B cell (primary cell): Measurements from ENCODE around the gene CLEC4E.

Source experiments
- EZH2 ChIP-seq: IDR thresholded peaks from 2 replicates; pipeline ENCODE4 v1.6.1; 2012; ENCODE audit warnings: borderline replicate concordance, low read depth, mild to moderate bottlenecking, moderate library complexity, low read length; ENCODE audit not compliant: insufficient read depth, poor library complexity, severe bottlenecking
- TF ChIP-seq, protein P1 (sequence below): fragments of 200-600 bp; IDR thresholded peaks from one replicate; pipeline ENCODE4 v1.8.0; 2022; ENCODE audit warnings: antibody characterized with exemption, mild to moderate bottlenecking

DNA sequence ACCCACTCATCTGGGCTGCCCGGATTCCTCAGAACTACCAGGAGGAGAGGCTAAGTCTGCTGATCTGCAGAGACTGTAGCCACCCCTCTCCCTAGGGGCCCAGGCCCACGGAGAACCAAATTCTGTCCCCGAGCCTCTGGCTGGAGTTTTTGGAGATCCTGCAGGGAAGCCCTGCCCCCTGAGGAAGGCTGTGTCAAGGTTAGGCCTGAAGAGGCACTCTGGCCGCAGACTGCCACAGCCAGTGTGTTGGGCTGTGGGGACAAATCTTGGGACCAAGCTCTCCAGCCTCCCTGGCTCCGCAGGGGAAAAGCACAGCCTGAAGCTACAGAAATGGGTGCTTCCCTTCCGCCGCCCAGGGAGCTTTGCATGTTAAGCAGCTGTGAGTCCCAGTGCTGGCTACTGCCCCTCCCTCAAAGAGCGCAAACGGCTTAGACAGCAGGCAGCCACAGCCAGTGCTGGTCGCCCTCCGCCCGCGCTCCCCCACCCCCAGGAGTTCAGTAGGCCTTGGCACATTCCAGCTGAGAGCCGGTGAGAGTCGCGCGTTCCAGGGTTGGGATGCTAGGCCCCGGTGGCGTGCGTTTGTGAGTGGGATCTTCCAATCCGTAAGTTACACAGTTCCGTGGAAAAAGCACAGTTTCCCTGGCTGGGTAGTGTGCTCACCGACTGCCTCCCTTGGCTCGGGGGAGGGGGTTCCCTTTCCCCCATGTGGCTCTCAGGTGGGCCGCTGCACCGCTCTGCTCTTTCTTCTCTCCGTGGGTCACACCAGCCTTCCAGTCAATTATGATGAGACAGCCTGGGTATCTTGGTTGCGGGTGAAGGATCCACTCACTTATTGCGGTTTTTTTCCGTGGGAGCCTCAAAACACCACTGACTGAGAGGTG is 13.2 kb downstream of the CLEC4E start:
- TF ChIP-seq, protein P1, sequence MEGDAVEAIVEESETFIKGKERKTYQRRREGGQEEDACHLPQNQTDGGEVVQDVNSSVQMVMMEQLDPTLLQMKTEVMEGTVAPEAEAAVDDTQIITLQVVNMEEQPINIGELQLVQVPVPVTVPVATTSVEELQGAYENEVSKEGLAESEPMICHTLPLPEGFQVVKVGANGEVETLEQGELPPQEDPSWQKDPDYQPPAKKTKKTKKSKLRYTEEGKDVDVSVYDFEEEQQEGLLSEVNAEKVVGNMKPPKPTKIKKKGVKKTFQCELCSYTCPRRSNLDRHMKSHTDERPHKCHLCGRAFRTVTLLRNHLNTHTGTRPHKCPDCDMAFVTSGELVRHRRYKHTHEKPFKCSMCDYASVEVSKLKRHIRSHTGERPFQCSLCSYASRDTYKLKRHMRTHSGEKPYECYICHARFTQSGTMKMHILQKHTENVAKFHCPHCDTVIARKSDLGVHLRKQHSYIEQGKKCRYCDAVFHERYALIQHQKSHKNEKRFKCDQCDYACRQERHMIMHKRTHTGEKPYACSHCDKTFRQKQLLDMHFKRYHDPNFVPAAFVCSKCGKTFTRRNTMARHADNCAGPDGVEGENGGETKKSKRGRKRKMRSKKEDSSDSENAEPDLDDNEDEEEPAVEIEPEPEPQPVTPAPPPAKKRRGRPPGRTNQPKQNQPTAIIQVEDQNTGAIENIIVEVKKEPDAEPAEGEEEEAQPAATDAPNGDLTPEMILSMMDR = no peak
- TF ChIP-seq EZH2 = no peak
